ENCODE measurements around the gene PPP6C.
"Not testable (repeated sequence)": the region's sequence is repeated elsewhere in the genome, so short reads cannot be mapped to it uniquely, and the experiment has no call there.

DNA sequence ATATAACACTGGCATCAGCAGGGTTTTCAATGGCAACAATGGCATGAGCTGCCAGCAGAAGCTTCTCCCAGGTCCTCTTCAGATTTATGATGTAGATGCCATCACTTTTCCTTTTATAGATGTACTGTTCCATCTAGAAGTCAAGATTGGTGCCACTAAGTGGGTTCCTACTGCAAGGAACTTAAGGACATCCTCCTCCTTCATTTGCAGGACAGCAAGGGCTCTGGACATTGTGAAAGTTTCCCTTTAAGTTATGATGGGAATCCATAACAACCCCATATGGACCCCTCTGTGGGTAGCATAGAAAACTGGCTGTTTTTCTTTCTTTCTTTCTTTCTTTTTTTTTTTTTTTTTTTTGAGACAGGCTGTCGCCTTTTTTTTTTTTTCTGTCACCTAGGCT, 6.0 kb upstream of the PPP6C start:
- TF ChIP-seq EZH2 (IDR thresholded peaks at IDR 0.05; ENCODE audit: low read length, missing control alignments); CTCF (conservative IDR thresholded peaks at IDR 0.05 in 1 of 2, IDR thresholded peaks at IDR 0.05 in 1 of 2; ENCODE audit: low read depth in 1 of 2, low read length in 2 of 2): not testable (repeated sequence)
